Measurements from ENCODE around the gene ZFHX3. TPM values are rescaled to one million over a fixed set of nuclear protein-coding genes. Genes with fewer than 3 reads are reported as not detected.

ZFHX3 gene
- total RNA-seq, 2 donors from 2014 or later = 0.79 to 2.2 TPM

DNA sequence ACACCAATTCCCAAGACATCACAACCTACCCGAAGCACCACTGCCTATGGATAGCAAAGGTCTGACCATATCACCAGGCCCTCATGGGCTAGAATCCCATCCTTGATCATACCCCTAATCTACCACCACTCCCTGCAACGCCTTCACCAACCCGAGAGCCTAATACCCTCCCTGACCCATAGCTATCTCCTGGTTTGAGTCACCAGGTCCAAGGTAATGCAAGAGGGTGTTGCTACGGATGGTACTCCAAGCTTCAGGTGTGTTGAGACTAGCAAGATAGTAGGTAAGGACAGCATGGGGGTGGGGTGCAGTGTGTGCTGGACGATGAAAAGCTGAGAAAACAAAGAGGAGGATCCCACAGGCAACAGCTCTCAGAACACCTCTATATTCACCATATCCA lies 258.0 kb downstream of the ZFHX3 start:
- H3K27ac Mint-ChIP-seq = no peak overlapping the region
- H3K36me3 Mint-ChIP-seq (ENCODE audit: low read depth) = peaks cover 4% of the 10 kb centered on the region
- no peak overlapping the region for H3K4me3 Mint-ChIP-seq
- peaks cover 25% of the 10 kb centered on the region for H3K27me3 ChIP-seq (ENCODE audit: control insufficient read depth, insufficient read depth, low read length, poor library complexity, severe bottlenecking)
- no peaks in the 10 kb centered on the region for H3K9me3 Mint-ChIP-seq
- H3K27me3 Mint-ChIP-seq (ENCODE audit: insufficient read depth) = peaks cover 28% of the 10 kb centered on the region
- no peaks in the 10 kb centered on the region for H3K9me3 ChIP-seq (ENCODE audit: control insufficient read depth, low read length)
- TF ChIP-seq, protein P1, sequence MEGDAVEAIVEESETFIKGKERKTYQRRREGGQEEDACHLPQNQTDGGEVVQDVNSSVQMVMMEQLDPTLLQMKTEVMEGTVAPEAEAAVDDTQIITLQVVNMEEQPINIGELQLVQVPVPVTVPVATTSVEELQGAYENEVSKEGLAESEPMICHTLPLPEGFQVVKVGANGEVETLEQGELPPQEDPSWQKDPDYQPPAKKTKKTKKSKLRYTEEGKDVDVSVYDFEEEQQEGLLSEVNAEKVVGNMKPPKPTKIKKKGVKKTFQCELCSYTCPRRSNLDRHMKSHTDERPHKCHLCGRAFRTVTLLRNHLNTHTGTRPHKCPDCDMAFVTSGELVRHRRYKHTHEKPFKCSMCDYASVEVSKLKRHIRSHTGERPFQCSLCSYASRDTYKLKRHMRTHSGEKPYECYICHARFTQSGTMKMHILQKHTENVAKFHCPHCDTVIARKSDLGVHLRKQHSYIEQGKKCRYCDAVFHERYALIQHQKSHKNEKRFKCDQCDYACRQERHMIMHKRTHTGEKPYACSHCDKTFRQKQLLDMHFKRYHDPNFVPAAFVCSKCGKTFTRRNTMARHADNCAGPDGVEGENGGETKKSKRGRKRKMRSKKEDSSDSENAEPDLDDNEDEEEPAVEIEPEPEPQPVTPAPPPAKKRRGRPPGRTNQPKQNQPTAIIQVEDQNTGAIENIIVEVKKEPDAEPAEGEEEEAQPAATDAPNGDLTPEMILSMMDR (conservative IDR thresholded peaks at IDR 0.05) = no peak
- H3K9ac ChIP-seq (ENCODE audit: extremely low read depth, low read length, poor library complexity, severe bottlenecking) = no peak overlapping the region
- 93% methylated on average over 5 of the region's 5 CpGs; no CpG with 5 or more reads in 1 of the 2 experiments for WGBS, 2 experiments (ENCODE audit: insufficient coverage in 1 of 2, insufficient read length in 1 of 2)
- DNase-seq = no peak
- no peaks in the 10 kb centered on the region for H3K36me3 ChIP-seq (ENCODE audit: control insufficient read depth, insufficient read depth, low read length)
- peaks cover 10% of the 10 kb centered on the region for H3K4me1 Mint-ChIP-seq
- H3K27ac ChIP-seq (ENCODE audit: low read depth, low read length) = no peak overlapping the region
- peaks cover 5% of the 10 kb centered on the region for H3K4me1 ChIP-seq (ENCODE audit: control insufficient read depth, insufficient read depth, low read length)
- H3K4me3 ChIP-seq (ENCODE audit: low read length) = no peak overlapping the region

DNA sequence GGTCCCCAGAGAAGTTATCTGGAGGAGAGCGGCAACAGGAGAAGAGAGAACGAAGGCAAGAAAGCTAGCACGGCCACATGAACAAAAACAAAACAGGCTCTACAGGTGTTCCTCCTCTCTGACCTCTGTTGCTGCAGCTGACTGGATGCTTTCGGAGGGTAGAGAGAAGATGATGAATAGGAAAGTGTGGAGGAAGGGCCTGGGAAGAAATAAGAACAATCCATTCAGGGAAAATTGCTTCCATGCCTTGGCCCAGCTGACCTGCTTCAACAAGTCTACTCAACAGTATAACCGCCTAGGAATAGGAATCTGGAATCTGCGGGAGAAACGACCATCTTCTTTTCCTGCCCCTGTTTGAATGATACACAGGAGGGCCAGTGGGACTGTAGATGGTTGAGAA lies 258.5 kb downstream of the ZFHX3 start:
- no peaks in the 10 kb centered on the region for H3K36me3 ChIP-seq (ENCODE audit: control insufficient read depth, insufficient read depth, low read length)
- H3K9me3 ChIP-seq (ENCODE audit: control insufficient read depth, low read length) = no peaks in the 10 kb centered on the region
- TF ChIP-seq, protein P1 (conservative IDR thresholded peaks at IDR 0.05) = no peak
- no peak overlapping the region for H3K27ac ChIP-seq (ENCODE audit: low read depth, low read length)
- Mint-ChIP-seq H3K4me1 (peaks cover 12% of the 10 kb centered on the region), H3K27me3 (ENCODE audit: insufficient read depth) (peaks cover 26% of the 10 kb centered on the region), H3K4me3 (no peak overlapping the region), H3K27ac (no peak overlapping the region), H3K9me3 (no peaks in the 10 kb centered on the region), H3K36me3 (ENCODE audit: low read depth) (no peaks in the 10 kb centered on the region)
- no peak overlapping the region for H3K9ac ChIP-seq (ENCODE audit: extremely low read depth, low read length, poor library complexity, severe bottlenecking)
- no peak overlapping the region for H3K4me3 ChIP-seq (ENCODE audit: low read length)
- peaks cover 5% of the 10 kb centered on the region for H3K4me1 ChIP-seq (ENCODE audit: control insufficient read depth, insufficient read depth, low read length)
- 97% methylated on average over 6 to 7 of the region's 7 CpGs for WGBS, 2 experiments (ENCODE audit: insufficient coverage in 1 of 2, insufficient read length in 1 of 2)
- no peak for DNase-seq
- H3K27me3 ChIP-seq (ENCODE audit: control insufficient read depth, insufficient read depth, low read length, poor library complexity, severe bottlenecking) = peaks cover 29% of the 10 kb centered on the region

DNA sequence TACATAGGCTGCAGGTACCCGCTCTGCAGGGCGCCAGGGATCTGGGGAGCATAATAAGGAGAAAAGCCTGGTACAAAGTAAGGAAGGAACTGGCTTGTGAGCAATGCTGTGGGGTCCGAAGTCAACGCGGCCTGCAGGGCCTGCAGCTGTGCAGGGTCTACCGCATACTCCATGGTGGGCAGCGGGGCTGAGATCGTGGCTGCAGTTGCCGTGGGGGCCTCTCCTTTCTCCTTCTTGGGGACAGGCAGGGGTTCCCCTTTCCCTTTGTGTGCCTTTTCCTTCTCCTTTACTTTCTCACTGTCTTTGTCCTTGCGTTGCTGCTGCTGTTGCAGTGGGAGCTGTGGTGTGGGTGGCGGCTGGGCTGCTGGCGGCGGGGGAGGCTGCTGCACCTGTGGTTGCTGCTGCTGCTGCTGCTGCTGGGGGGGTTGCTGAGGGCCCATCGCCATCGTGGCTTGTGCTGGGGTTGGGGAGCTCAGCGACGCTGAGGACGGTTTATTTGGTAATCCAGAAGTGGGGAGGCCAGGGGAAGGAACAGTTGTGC lies 259.6 kb downstream of the ZFHX3 start:
- 82 to 89% methylated on average over 9 to 18 of the region's 18 CpGs for WGBS, 2 experiments (ENCODE audit: insufficient coverage in 1 of 2, insufficient read length in 1 of 2)
- no peak overlapping the region for H3K27ac Mint-ChIP-seq
- H3K4me3 Mint-ChIP-seq = peak overlapping the region; percentile 81
- H3K4me3 ChIP-seq (ENCODE audit: low read length) = peak overlapping the region; percentile 77
- no peaks in the 10 kb centered on the region for H3K9me3 ChIP-seq (ENCODE audit: control insufficient read depth, low read length)
- H3K36me3 ChIP-seq (ENCODE audit: control insufficient read depth, insufficient read depth, low read length) = no peaks in the 10 kb centered on the region
- peaks cover 26% of the 10 kb centered on the region for H3K27me3 Mint-ChIP-seq (ENCODE audit: insufficient read depth)
- no peak for DNase-seq
- TF ChIP-seq, protein P1 (conservative IDR thresholded peaks at IDR 0.05) = no peak
- no peak overlapping the region for H3K9ac ChIP-seq (ENCODE audit: extremely low read depth, low read length, poor library complexity, severe bottlenecking)
- peaks cover 20% of the 10 kb centered on the region for H3K4me1 Mint-ChIP-seq
- H3K27me3 ChIP-seq (ENCODE audit: control insufficient read depth, insufficient read depth, low read length, poor library complexity, severe bottlenecking) = peaks cover 29% of the 10 kb centered on the region
- H3K9me3 Mint-ChIP-seq = no peaks in the 10 kb centered on the region
- H3K4me1 ChIP-seq (ENCODE audit: control insufficient read depth, insufficient read depth, low read length) = peaks cover 5% of the 10 kb centered on the region
- H3K27ac ChIP-seq (ENCODE audit: low read depth, low read length) = peak overlapping the region; percentile 56
- H3K36me3 Mint-ChIP-seq (ENCODE audit: low read depth) = no peaks in the 10 kb centered on the region
